Measurements from ENCODE around the gene KCNN3. TPM values are rescaled to one million over a fixed set of nuclear protein-coding genes. Genes with fewer than 3 reads are reported as not detected.

KCNN3 gene
- under 0.01 TPM in 1 of 2 replicates, not detected in the other for total RNA-seq

GRCh38 chr1:154870115-154870571, at the start of gene KCNN3:
Gene KCNN3 (minus strand): TSS chr1:154870281. CDS start chr1:154869964, 317 bp downstream.

Other genes with a start within 250 kb of the KCNN3 start
- 6.8 and 8.1 TPM in 2 replicates for gene PMVK, start 66.4 kb upstream of the KCNN3 start, total RNA-seq
- gene PBXIP1, start 85.8 kb upstream of the KCNN3 start, total RNA-seq = 17.3 and 18.8 TPM in 2 replicates
- gene PYGO2, start 91.5 kb upstream of the KCNN3 start, total RNA-seq = 12.5 and 14.7 TPM in 2 replicates
- gene SHC1, start 100.5 kb upstream of the KCNN3 start, total RNA-seq = 177 and 280 TPM in 2 replicates
- 72.5 and 86.0 TPM in 2 replicates for gene CKS1B, start 104.4 kb upstream of the KCNN3 start, total RNA-seq
- gene FLAD1, start 113.1 kb upstream of the KCNN3 start, total RNA-seq = 21.3 and 26.4 TPM in 2 replicates
- gene LENEP, start 123.3 kb upstream of the KCNN3 start, total RNA-seq = not detected in 2 replicates
- gene ZBTB7B, start 132.5 kb upstream of the KCNN3 start, total RNA-seq = 11.4 and 14.5 TPM in 2 replicates
- not detected in 2 replicates for gene DCST2, start 163.5 kb upstream of the KCNN3 start, total RNA-seq
- gene DCST1, start 163.5 kb upstream of the KCNN3 start, total RNA-seq = not detected in 2 replicates
- 99.2 and 126 TPM in 2 replicates for gene ADAM15, start 181.0 kb upstream of the KCNN3 start, total RNA-seq
- gene EFNA4, start 193.5 kb upstream of the KCNN3 start, total RNA-seq = 0.73 and 1.2 TPM in 2 replicates
- 0.39 and 0.73 TPM in 2 replicates for gene EFNA3, start 208.6 kb upstream of the KCNN3 start, total RNA-seq